Immature natural killer cell (primary cell): ENCODE data around the gene ATG101. TPM values are rescaled to one million over a fixed set of nuclear protein-coding genes. Genes with fewer than 3 reads are reported as not detected.

Source experiments
- DNase-seq, 3 donors: peaks; one replicate each; pipeline ENCODE4 v3.0.0; 2022; ENCODE audit warnings: mixed read lengths in 1 of 3
- H3K27ac Mint-ChIP-seq, 6 donors: one replicate each; pipeline ENCODE4 v1.8.0; 2020; ENCODE audit warnings: mixed read lengths in 6 of 6, mild to moderate bottlenecking in 5 of 6, inconsistent platforms in 4 of 6, moderate library complexity in 3 of 6
- H3K27me3 Mint-ChIP-seq, 3 donors: one replicate each; pipeline ENCODE4 v1.8.0; 2020 to 2021; ENCODE audit warnings: low read depth in 3 of 3, mild to moderate bottlenecking in 3 of 3, mixed read lengths in 3 of 3, moderate library complexity in 3 of 3, inconsistent platforms in 1 of 3
- H3K36me3 Mint-ChIP-seq, 3 donors: one replicate each; pipeline ENCODE4 v1.8.0; 2020; ENCODE audit warnings: mixed read lengths in 3 of 3, inconsistent platforms in 2 of 3, mild to moderate bottlenecking in 2 of 3
- H3K4me1 Mint-ChIP-seq, 2 donors: one replicate each; pipeline ENCODE4 v1.8.0; 2020; ENCODE audit warnings: inconsistent platforms in 2 of 2, mild to moderate bottlenecking in 2 of 2, mixed read lengths in 2 of 2, moderate library complexity in 1 of 2
- H3K4me3 Mint-ChIP-seq, 5 donors: one replicate each; pipeline ENCODE4 v1.8.0; 2020; ENCODE audit warnings: mild to moderate bottlenecking in 5 of 5, mixed read lengths in 5 of 5, inconsistent platforms in 3 of 5, moderate library complexity in 3 of 5
- H3K9me3 Mint-ChIP-seq, 6 donors: one replicate each; pipeline ENCODE4 v1.8.0; 2020; ENCODE audit warnings: mild to moderate bottlenecking in 6 of 6, mixed read lengths in 6 of 6, inconsistent platforms in 4 of 6, moderate library complexity in 3 of 6
- polyA plus RNA-seq, 3 donors: library from polyadenylated mRNA; unstranded; fragments of 300-500 nt; fragmentation: Illumina TruSeq; gene quantifications; one replicate each; pipeline ENCODE4 v1.2.3, GENCODE V29; 2021

Gene ATG101
- 10 to 100 TPM; 25.8 to 50.8 (median 32.2) TPM for polyA plus RNA-seq

GRCh38 chr12:52069327-52070184 lies at the start of gene ATG101:
TSS of gene ATG101 (plus strand) at chr12:52069978. CDS start at chr12:52073651, 3,673 bp downstream.
- Mint-ChIP-seq H3K27ac (peak within 1 kb of the TSS; percentile 97 to 100 (median 99)), H3K4me1 (peaks cover 38 to 47% of the 10 kb centered on the region in 2 donors), H3K27me3 (peaks cover 12 to 15% (median 15%) of the 10 kb centered on the region in 3 donors), H3K36me3 (peaks cover 3 to 10% (median 9%) of the 10 kb centered on the region in 3 donors), H3K4me3 (peak within 1 kb of the TSS; percentile 95 to 99 (median 97)), H3K9me3 (no peaks in the 10 kb centered on the region)
- peak; percentile 91 to 94 (median 93) for DNase-seq

GRCh38 chr12:52020539-52021336 lies 49.0 kb upstream of the ATG101 start:
- Mint-ChIP-seq H3K4me1 (peaks cover 30 to 32% of the 10 kb centered on the region in 2 donors), H3K9me3 (no peaks in the 10 kb centered on the region), H3K27me3 (peaks cover 21 to 38% (median 38%) of the 10 kb centered on the region in 3 donors), H3K36me3 (no peaks in the 10 kb centered on the region), H3K4me3 (peak overlapping the region in 3 of 5 donors; percentile 20 to 41 (median 31)), H3K27ac (peak overlapping the region in 5 of 6 donors; percentile 42 to 93 (median 74))
- DNase-seq = peak; percentile 55 to 63 (median 57)

- Mint-ChIP-seq H3K27ac (peak overlapping the region in 5 of 6 donors; percentile 75 to 93 (median 83)), H3K4me3 (peak overlapping the region; percentile 70 to 96 (median 80)), H3K9me3 (no peaks in the 10 kb centered on the region), H3K4me1 (peaks cover 34 to 36% of the 10 kb centered on the region in 2 donors), H3K36me3 (no peaks in the 10 kb centered on the region), H3K27me3 (peaks cover 16 to 23% (median 22%) of the 10 kb centered on the region in 3 donors)
- DNase-seq = no peak
Observed at GRCh38 chr12:52022841-52023181, 47.0 kb upstream of the ATG101 start.

GRCh38 chr12:52023182-52023975 lies 46.4 kb upstream of the ATG101 start:
- H3K4me3 Mint-ChIP-seq = peak overlapping the region; percentile 80 to 96 (median 84)
- DNase-seq = peak; percentile 87 to 89 (median 87)
- H3K9me3 Mint-ChIP-seq = no peaks in the 10 kb centered on the region
- no peaks in the 10 kb centered on the region for H3K36me3 Mint-ChIP-seq
- H3K27ac Mint-ChIP-seq = peak overlapping the region; percentile 60 to 94 (median 92)
- peaks cover 34 to 36% of the 10 kb centered on the region in 2 donors for H3K4me1 Mint-ChIP-seq
- H3K27me3 Mint-ChIP-seq = peaks cover 16 to 22% (median 20%) of the 10 kb centered on the region in 3 donors

- peak overlapping the region; percentile 60 to 94 (median 92) for H3K27ac Mint-ChIP-seq
- H3K27me3 Mint-ChIP-seq = peaks cover 16 to 20% (median 19%) of the 10 kb centered on the region in 3 donors
- H3K4me3 Mint-ChIP-seq = peak overlapping the region; percentile 80 to 96 (median 84)
- no peak for DNase-seq
- H3K4me1 Mint-ChIP-seq = peaks cover 34 to 36% of the 10 kb centered on the region in 2 donors
- H3K36me3 Mint-ChIP-seq = no peaks in the 10 kb centered on the region
- H3K9me3 Mint-ChIP-seq = no peaks in the 10 kb centered on the region
Observed at GRCh38 chr12:52023976-52024688, 45.6 kb upstream of the ATG101 start.

- peaks cover 34 to 36% of the 10 kb centered on the region in 2 donors for H3K4me1 Mint-ChIP-seq
- H3K27ac Mint-ChIP-seq = peak overlapping the region; percentile 79 to 98 (median 92)
- DNase-seq = no peak
- no peaks in the 10 kb centered on the region for H3K36me3 Mint-ChIP-seq
- peak overlapping the region; percentile 84 to 96 (median 89) for H3K4me3 Mint-ChIP-seq
- H3K9me3 Mint-ChIP-seq = no peaks in the 10 kb centered on the region
- peaks cover 14 to 22% (median 16%) of the 10 kb centered on the region in 3 donors for H3K27me3 Mint-ChIP-seq
Observed at GRCh38 chr12:52024845-52025230, 44.9 kb upstream of the ATG101 start.

- DNase-seq = no peak
- H3K4me1 Mint-ChIP-seq = peaks cover 24 to 26% of the 10 kb centered on the region in 2 donors
- peak overlapping the region in 5 of 6 donors; percentile 30 to 94 (median 93) for H3K27ac Mint-ChIP-seq
- no peaks in the 10 kb centered on the region for H3K36me3 Mint-ChIP-seq
- H3K4me3 Mint-ChIP-seq = no peak overlapping the region
- H3K9me3 Mint-ChIP-seq = no peaks in the 10 kb centered on the region
- H3K27me3 Mint-ChIP-seq = peaks cover 10 to 22% (median 14%) of the 10 kb centered on the region in 3 donors
Observed at GRCh38 chr12:52026263-52026662, 43.5 kb upstream of the ATG101 start.

GRCh38 chr12:52027085-52027843 lies 42.5 kb upstream of the ATG101 start:
- Mint-ChIP-seq H3K4me1 (peaks cover 26 to 29% of the 10 kb centered on the region in 2 donors), H3K4me3 (no peak overlapping the region), H3K36me3 (no peaks in the 10 kb centered on the region), H3K27ac (peak overlapping the region in 1 of 6 donors; percentile 53), H3K9me3 (no peaks in the 10 kb centered on the region), H3K27me3 (peaks cover 10 to 22% (median 13%) of the 10 kb centered on the region in 3 donors)
- no peak for DNase-seq

- Mint-ChIP-seq H3K4me1 (peaks cover 31 to 38% of the 10 kb centered on the region in 2 donors), H3K9me3 (no peaks in the 10 kb centered on the region), H3K27me3 (peaks cover 7 to 13% (median 7%) of the 10 kb centered on the region in 3 donors), H3K27ac (peak overlapping the region in 1 of 6 donors; percentile 61), H3K4me3 (no peak overlapping the region), H3K36me3 (no peaks in the 10 kb centered on the region)
- no peak for DNase-seq
Observed at GRCh38 chr12:52029685-52030084, 40.1 kb upstream of the ATG101 start.

- no peaks in the 10 kb centered on the region for H3K9me3 Mint-ChIP-seq
- peaks cover 19 to 25% of the 10 kb centered on the region in 2 donors for H3K4me1 Mint-ChIP-seq
- DNase-seq = no peak
- peaks cover 2 to 21% (median 9%) of the 10 kb centered on the region in 3 donors for H3K27me3 Mint-ChIP-seq
- H3K27ac Mint-ChIP-seq = peak overlapping the region; percentile 89 to 96 (median 92)
- no peaks in the 10 kb centered on the region for H3K36me3 Mint-ChIP-seq
- peak overlapping the region; percentile 75 to 82 (median 78) for H3K4me3 Mint-ChIP-seq
Observed at GRCh38 chr12:52032446-52032803, 37.4 kb upstream of the ATG101 start.

GRCh38 chr12:52032804-52033445 lies 36.9 kb upstream of the ATG101 start:
- DNase-seq = peak; percentile 88
- Mint-ChIP-seq H3K4me3 (peak overlapping the region; percentile 75 to 84 (median 80)), H3K27ac (peak overlapping the region; percentile 89 to 96 (median 92)), H3K27me3 (peaks cover 2 to 21% (median 9%) of the 10 kb centered on the region in 3 donors), H3K4me1 (peaks cover 19 to 25% of the 10 kb centered on the region in 2 donors), H3K9me3 (no peaks in the 10 kb centered on the region), H3K36me3 (no peaks in the 10 kb centered on the region)
